Upper lobe of left lung (tissue), 4 donors: ENCODE data around the gene PPP1R8.

ENCODE experiments used
- POLR2A ChIP-seq, 4 donors: fragments of 450-650 bp; IDR thresholded peaks; one replicate each; pipeline ENCODE4 v1.5.1; 2016 to 2017; ENCODE audit warnings: antibody characterized with exemption in 4 of 4, mild to moderate bottlenecking in 2 of 4
- POLR2AphosphoS5 ChIP-seq, 2 donors: sonication (generic); formaldehyde crosslinking; IDR thresholded peaks; one replicate each; pipeline ENCODE4 v1.5.1; 2017; ENCODE audit warnings: antibody characterized with exemption in 2 of 2
- TF ChIP-seq, protein P1 (sequence below), 6 experiments: fragments of 450-650 bp in 4 of 6; fragments of 200-600 bp in 2 of 6; sonication (generic) in 2 of 6; IDR thresholded peaks; one replicate each; pipeline ENCODE4 v1.5.1; 2016 to 2019; ENCODE audit warnings: antibody characterized with exemption in 6 of 6

DNA sequence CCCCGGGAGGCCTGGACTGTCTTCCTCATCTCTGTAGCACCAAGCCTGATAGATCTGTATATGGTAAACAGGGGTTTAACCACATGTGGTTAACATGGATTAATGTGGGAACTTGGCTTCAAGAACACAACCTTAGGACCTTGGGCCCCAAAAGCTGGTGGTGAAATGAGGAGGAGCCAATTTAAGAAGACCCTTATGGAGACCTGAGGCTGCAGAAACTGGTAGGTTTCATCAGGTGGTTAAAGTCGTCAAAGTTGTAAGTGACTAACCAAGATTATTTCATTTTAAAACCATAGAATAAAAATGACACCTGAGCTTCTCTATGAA is 55.7 kb downstream of the PPP1R8 start:
- no peak for TF ChIP-seq POLR2A (IDR thresholded peaks at IDR 0.05)
- TF ChIP-seq, protein P1, sequence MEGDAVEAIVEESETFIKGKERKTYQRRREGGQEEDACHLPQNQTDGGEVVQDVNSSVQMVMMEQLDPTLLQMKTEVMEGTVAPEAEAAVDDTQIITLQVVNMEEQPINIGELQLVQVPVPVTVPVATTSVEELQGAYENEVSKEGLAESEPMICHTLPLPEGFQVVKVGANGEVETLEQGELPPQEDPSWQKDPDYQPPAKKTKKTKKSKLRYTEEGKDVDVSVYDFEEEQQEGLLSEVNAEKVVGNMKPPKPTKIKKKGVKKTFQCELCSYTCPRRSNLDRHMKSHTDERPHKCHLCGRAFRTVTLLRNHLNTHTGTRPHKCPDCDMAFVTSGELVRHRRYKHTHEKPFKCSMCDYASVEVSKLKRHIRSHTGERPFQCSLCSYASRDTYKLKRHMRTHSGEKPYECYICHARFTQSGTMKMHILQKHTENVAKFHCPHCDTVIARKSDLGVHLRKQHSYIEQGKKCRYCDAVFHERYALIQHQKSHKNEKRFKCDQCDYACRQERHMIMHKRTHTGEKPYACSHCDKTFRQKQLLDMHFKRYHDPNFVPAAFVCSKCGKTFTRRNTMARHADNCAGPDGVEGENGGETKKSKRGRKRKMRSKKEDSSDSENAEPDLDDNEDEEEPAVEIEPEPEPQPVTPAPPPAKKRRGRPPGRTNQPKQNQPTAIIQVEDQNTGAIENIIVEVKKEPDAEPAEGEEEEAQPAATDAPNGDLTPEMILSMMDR (IDR thresholded peaks at IDR 0.05): no peak
- no peak for TF ChIP-seq POLR2AphosphoS5 (IDR thresholded peaks at IDR 0.05)
